ENCODE results near the gene ZNF556. TPM values are rescaled to one million over a fixed set of nuclear protein-coding genes. Genes with fewer than 3 reads are reported as not detected.

ZNF556 gene
- total RNA-seq, 4 donors from 2014 or later = not detected

GRCh38 chr19:2856457-2857050 is 10.6 kb upstream of the ZNF556 start:
- in situ Hi-C loops (cut with MboI; ENCODE audit: low pct_ligation_motif_present in 1 of 4, low pct_unique_long_range_greater_than_20kb in 1 of 4, low sequenced_read_pairs in 3 of 4) (no loop called here), intact Hi-C loops (cut with DNase I; ENCODE audit: low total_unique reads) (no loop called here)
- no peak for TF ChIP-seq EP300 (IDR thresholded peaks at IDR 0.05; ENCODE audit: low read depth)
- TF ChIP-seq, protein P1, sequence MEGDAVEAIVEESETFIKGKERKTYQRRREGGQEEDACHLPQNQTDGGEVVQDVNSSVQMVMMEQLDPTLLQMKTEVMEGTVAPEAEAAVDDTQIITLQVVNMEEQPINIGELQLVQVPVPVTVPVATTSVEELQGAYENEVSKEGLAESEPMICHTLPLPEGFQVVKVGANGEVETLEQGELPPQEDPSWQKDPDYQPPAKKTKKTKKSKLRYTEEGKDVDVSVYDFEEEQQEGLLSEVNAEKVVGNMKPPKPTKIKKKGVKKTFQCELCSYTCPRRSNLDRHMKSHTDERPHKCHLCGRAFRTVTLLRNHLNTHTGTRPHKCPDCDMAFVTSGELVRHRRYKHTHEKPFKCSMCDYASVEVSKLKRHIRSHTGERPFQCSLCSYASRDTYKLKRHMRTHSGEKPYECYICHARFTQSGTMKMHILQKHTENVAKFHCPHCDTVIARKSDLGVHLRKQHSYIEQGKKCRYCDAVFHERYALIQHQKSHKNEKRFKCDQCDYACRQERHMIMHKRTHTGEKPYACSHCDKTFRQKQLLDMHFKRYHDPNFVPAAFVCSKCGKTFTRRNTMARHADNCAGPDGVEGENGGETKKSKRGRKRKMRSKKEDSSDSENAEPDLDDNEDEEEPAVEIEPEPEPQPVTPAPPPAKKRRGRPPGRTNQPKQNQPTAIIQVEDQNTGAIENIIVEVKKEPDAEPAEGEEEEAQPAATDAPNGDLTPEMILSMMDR (IDR thresholded peaks at IDR 0.05) = no peak
- TF ChIP-seq POLR2AphosphoS5 (IDR thresholded peaks at IDR 0.05) = no peak
- no peak for TF ChIP-seq POLR2A (IDR thresholded peaks at IDR 0.05)
- H3K27ac ChIP-seq = no peak overlapping the region
- peaks cover 0 to 45% (median 15%) of the 10 kb centered on the region in 4 donors for H3K36me3 ChIP-seq
- WGBS, 2 donors (ENCODE audit: low coverage in 1 of 2) = 83 to 90% methylated on average over 2 to 5 of the region's 5 CpGs
- no peak overlapping the region for H3K4me3 ChIP-seq
- no peaks in the 10 kb centered on the region for H3K4me1 ChIP-seq
- DNase-seq = no peak
- H3K9me3 ChIP-seq = peaks cover 48 to 68% of the 10 kb centered on the region in 2 donors
- H3K27me3 ChIP-seq = no peaks in the 10 kb centered on the region

- no peak for DNase-seq
- Histone ChIP-seq H3K4me3 (no peak overlapping the region), H3K27ac (no peak overlapping the region), H3K9me3 (peaks cover 26 to 45% of the 10 kb centered on the region in 2 donors), H3K4me1 (no peaks in the 10 kb centered on the region), H3K36me3 (peaks cover 0 to 22% (median 0%) of the 10 kb centered on the region in 4 donors), H3K27me3 (no peaks in the 10 kb centered on the region)
- TF ChIP-seq POLR2AphosphoS5 (IDR thresholded peaks at IDR 0.05) (no peak), POLR2A (IDR thresholded peaks at IDR 0.05) (no peak), EP300 (IDR thresholded peaks at IDR 0.05; ENCODE audit: low read depth) (no peak)
- TF ChIP-seq, protein P1 (IDR thresholded peaks at IDR 0.05) = no peak
- 83 to 89% methylated on average over 9 to 27 of the region's 27 CpGs for WGBS, 2 donors (ENCODE audit: low coverage in 1 of 2)
- intact Hi-C loops (cut with DNase I; ENCODE audit: low total_unique reads) (no loop called here), in situ Hi-C loops (cut with MboI; ENCODE audit: low pct_ligation_motif_present in 1 of 4, low pct_unique_long_range_greater_than_20kb in 1 of 4, low sequenced_read_pairs in 3 of 4) (no loop called here)
These were observed 8.3 kb upstream of the ZNF556 start for GRCh38 chr19:2858864-2859263.

DNA sequence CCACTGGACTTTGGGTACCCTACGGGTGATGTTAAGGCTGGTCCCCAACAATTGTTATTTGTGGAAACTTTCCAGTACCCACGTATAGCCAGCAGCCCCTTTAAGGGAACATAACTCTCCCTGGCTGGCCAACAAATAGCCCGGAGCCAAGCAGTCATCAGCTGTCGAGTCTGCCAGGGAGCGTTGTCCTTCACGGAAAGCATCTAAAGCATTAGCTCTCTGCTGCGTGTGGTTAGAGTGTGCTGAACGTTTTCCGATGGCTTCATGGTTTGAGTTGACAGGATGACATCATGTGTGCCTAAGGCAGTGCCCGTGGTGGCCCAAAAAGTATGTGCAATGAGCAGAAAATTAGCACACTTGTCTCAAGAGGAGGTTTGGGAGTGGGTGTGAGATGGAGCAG is 3.3 kb upstream of the ZNF556 start:
- no peaks in the 10 kb centered on the region for H3K27me3 ChIP-seq
- H3K36me3 ChIP-seq = no peaks in the 10 kb centered on the region
- intact Hi-C loops (cut with DNase I; ENCODE audit: low total_unique reads) = no loop called here
- 72 to 76% methylated on average over 4 to 10 of the region's 10 CpGs for WGBS, 2 donors (ENCODE audit: low coverage in 1 of 2)
- peaks cover 0 to 5% of the 10 kb centered on the region in 2 donors for H3K9me3 ChIP-seq
- H3K4me1 ChIP-seq = no peaks in the 10 kb centered on the region
- DNase-seq = no peak
- in situ Hi-C loops (cut with MboI; ENCODE audit: low pct_ligation_motif_present in 1 of 4, low pct_unique_long_range_greater_than_20kb in 1 of 4, low sequenced_read_pairs in 3 of 4) = no loop called here
- H3K4me3 ChIP-seq = no peak overlapping the region
- TF ChIP-seq POLR2AphosphoS5 (IDR thresholded peaks at IDR 0.05) = no peak
- TF ChIP-seq POLR2A (IDR thresholded peaks at IDR 0.05) = no peak
- no peak for TF ChIP-seq EP300 (IDR thresholded peaks at IDR 0.05; ENCODE audit: low read depth)
- no peak overlapping the region for H3K27ac ChIP-seq

DNA sequence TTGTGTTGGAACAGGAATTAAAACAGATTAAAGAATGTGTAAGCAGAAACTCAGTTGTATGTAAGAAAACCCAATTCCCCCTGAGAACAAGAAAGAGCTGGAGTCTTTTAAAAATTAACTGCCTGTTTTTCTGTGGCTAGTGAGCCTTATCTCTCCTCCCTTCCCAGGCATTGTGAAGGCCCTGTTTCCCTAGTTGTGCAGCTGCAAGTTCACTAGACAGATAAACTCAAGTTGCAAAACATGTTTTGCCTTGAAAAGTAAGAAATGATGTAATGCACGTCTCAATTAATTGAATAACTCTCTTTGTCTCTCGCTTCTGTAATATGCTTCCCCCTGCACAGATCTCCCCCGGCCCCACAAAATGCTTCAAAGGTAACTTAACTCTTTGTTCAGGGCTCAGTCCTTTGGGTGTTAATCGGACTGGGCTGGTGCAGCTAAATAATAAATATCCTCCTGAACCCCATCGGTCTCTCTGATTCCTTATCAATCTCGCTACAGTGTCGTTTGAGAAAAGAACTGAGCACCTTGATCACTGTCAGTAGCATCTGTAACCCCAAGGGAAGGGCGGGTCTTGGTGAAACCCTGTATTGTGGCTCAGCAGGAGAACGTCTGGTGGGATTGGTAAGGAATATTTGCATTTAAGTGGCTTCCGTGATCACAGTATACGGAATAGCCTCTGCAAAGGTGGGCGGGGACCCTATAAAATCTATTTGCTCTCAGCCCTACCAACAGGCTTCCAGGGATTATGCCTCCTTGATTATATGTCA is 1.6 kb upstream of the ZNF556 start:
- H3K9me3 ChIP-seq = no peaks in the 10 kb centered on the region
- no peak overlapping the region for H3K4me3 ChIP-seq
- DNase-seq = no peak
- H3K27me3 ChIP-seq = no peaks in the 10 kb centered on the region
- in situ Hi-C loops (cut with MboI; ENCODE audit: low pct_ligation_motif_present in 1 of 4, low pct_unique_long_range_greater_than_20kb in 1 of 4, low sequenced_read_pairs in 3 of 4) = loop anchor here in 1 of 4 donors (5.0 kb wide), 1 partner anchor 213 kb away; no protein-coding TSS in a partner anchor
- no peak overlapping the region for H3K27ac ChIP-seq
- WGBS, 2 donors (ENCODE audit: low coverage in 1 of 2) = 54 to 58% methylated on average over 8 to 12 of the region's 12 CpGs
- no peak for TF ChIP-seq POLR2AphosphoS5 (IDR thresholded peaks at IDR 0.05)
- TF ChIP-seq POLR2A (IDR thresholded peaks at IDR 0.05) = no peak
- TF ChIP-seq, protein P1 (IDR thresholded peaks at IDR 0.05) = no peak
- no peak for TF ChIP-seq EP300 (IDR thresholded peaks at IDR 0.05; ENCODE audit: low read depth)
- intact Hi-C loops (cut with DNase I; ENCODE audit: low total_unique reads) = no loop called here
- H3K36me3 ChIP-seq = no peaks in the 10 kb centered on the region
- H3K4me1 ChIP-seq = no peaks in the 10 kb centered on the region

Data from transverse colon (tissue), 4 donors.